SU-DHL-6 (cell line): ENCODE data around the gene LDAF1.

Experiments
- H2AFZ ChIP-seq: fragments of 200-600 bp; sonication (generic); 2 replicates; pipeline ENCODE4 v1.6.1; 2014; ENCODE audit warnings: low read depth, mild to moderate bottlenecking, moderate library complexity, mixed read lengths, antibody characterized with exemption, low read length; ENCODE audit not compliant: severe bottlenecking
- H3F3A ChIP-seq: fragments of 200-600 bp; shearing (Covaris generic); 2 replicates; pipeline ENCODE4 v1.6.0; 2016; ENCODE audit warnings: antibody characterized with exemption, mild to moderate bottlenecking; ENCODE audit not compliant: insufficient read depth
- H3K27ac ChIP-seq: fragments of 200-600 bp; sonication (generic); 2 replicates; pipeline ENCODE4 v1.5.1; 2016; ENCODE audit warnings: low read depth, mild to moderate bottlenecking, low read length, moderate library complexity, mixed read lengths
- H3K27me3 ChIP-seq: fragments of 200-600 bp; sonication (generic), shearing (Covaris generic); 2 replicates; pipeline ENCODE4 v1.6.0; 2014; ENCODE audit warnings: mild to moderate bottlenecking, low read length
- H3K36me3 ChIP-seq: fragments of 200-600 bp; sonication (generic); 2 replicates; pipeline ENCODE4 v1.6.1; 2014; ENCODE audit warnings: mild to moderate bottlenecking, low read length, mixed read lengths
- H3K4me2 ChIP-seq: fragments of 300-600, 200-600 bp; shearing (Covaris generic), sonication (generic); 2 replicates; pipeline ENCODE4 v1.6.0; 2014; ENCODE audit warnings: low read length, low read depth, mild to moderate bottlenecking; ENCODE audit not compliant: poor library complexity, severe bottlenecking
- H3K4me3 ChIP-seq: fragments of 200-600 bp; sonication (generic); 2 replicates; pipeline ENCODE4 v1.5.1; 2014; ENCODE audit warnings: antibody characterized with exemption, low read length, mild to moderate bottlenecking, mixed read lengths; ENCODE audit not compliant: insufficient read depth, poor library complexity, severe bottlenecking
- H3K79me2 ChIP-seq: fragments of 200-600 bp; sonication (generic); 2 replicates; pipeline ENCODE4 v1.6.1; 2014; ENCODE audit warnings: mild to moderate bottlenecking, low read length, moderate library complexity; ENCODE audit not compliant: insufficient read depth
- H3K9ac ChIP-seq: fragments of 200-600 bp; sonication (generic); 2 replicates; pipeline ENCODE4 v1.7.0; 2014; ENCODE audit warnings: mild to moderate bottlenecking, low read length
- H3K9me2 ChIP-seq: fragments of 200-600 bp; sonication (generic); replicated peaks from 2 replicates; pipeline ENCODE4 v1.6.1; 2014; ENCODE audit warnings: low read length; ENCODE audit not compliant: insufficient read depth
- H3K9me3 ChIP-seq: fragments of 200-600 bp; sonication (generic); 2 replicates; pipeline ENCODE4 v1.6.1; 2014; ENCODE audit warnings: low read length, mixed read lengths; ENCODE audit not compliant: insufficient read depth
- H4K20me1 ChIP-seq: fragments of 200-600 bp; sonication (generic); 2 replicates; pipeline ENCODE4 v1.6.1; 2014; ENCODE audit warnings: low read depth, mild to moderate bottlenecking, antibody characterized with exemption, low read length, moderate library complexity, mixed read lengths
- EZH2phosphoT487 ChIP-seq: fragments of 200-600 bp; sonication (generic), shearing (Covaris generic); conservative IDR thresholded peaks from 2 replicates; pipeline ENCODE4 v1.6.1; 2018; ENCODE audit warnings: mild to moderate bottlenecking, antibody characterized with exemption, low read length, moderate library complexity, mixed read lengths
- TF ChIP-seq, protein P1 (sequence below): fragments of 200-600 bp; sonication (generic); IDR thresholded peaks from one replicate; pipeline ENCODE4 v1.5.1; 2017; ENCODE audit warnings: antibody characterized with exemption, mild to moderate bottlenecking, low read length, moderate library complexity; ENCODE audit not compliant: insufficient read depth, poor library complexity, severe bottlenecking

LDAF1 gene

DNA sequence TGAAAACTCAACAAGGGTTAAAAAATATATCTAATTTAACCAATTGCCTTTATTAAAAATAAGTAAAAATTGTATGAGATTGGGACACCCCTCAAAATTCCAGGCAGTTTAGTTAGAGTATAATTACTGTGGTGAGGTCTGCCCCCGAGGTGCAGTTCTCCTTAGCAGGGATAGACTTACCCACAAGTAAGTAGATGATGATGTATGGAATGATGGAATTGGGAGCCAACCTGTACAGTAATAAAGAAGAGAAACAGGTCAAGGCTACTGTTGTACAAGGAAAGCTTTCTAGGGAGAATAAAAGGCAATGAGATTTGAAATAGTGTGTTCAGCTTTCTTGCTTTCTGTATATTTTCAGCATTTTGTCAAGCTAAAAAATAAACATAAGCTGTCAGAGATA lies 1.8 kb downstream of the LDAF1 start:
- no peak overlapping the region for H2AFZ ChIP-seq
- peak overlapping the region; percentile 81 for H3K4me3 ChIP-seq
- TF ChIP-seq, protein P1, sequence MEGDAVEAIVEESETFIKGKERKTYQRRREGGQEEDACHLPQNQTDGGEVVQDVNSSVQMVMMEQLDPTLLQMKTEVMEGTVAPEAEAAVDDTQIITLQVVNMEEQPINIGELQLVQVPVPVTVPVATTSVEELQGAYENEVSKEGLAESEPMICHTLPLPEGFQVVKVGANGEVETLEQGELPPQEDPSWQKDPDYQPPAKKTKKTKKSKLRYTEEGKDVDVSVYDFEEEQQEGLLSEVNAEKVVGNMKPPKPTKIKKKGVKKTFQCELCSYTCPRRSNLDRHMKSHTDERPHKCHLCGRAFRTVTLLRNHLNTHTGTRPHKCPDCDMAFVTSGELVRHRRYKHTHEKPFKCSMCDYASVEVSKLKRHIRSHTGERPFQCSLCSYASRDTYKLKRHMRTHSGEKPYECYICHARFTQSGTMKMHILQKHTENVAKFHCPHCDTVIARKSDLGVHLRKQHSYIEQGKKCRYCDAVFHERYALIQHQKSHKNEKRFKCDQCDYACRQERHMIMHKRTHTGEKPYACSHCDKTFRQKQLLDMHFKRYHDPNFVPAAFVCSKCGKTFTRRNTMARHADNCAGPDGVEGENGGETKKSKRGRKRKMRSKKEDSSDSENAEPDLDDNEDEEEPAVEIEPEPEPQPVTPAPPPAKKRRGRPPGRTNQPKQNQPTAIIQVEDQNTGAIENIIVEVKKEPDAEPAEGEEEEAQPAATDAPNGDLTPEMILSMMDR = no peak
- TF ChIP-seq EZH2phosphoT487 = no peak
- no peaks in the 10 kb centered on the region for H3K9me3 ChIP-seq
- no peaks in the 10 kb centered on the region; the same call in 1 of the 2 replicates for H3F3A ChIP-seq
- no peaks in the 10 kb centered on the region for H3K9me2 ChIP-seq
- H3K4me2 ChIP-seq = peak overlapping the region; percentile 90
- 0 out of 2 replicates have a peak, but pooled peaks cover 7% of the 10 kb centered on the region for H3K36me3 ChIP-seq
- H3K27ac ChIP-seq = peak overlapping the region; percentile 44; the same call in 1 of the 2 replicates
- no peaks in the 10 kb centered on the region for H3K27me3 ChIP-seq
- H4K20me1 ChIP-seq = no peaks in the 10 kb centered on the region
- no peak overlapping the region for H3K9ac ChIP-seq
- peaks cover 11% of the 10 kb centered on the region; the same call in 1 of the 2 replicates for H3K79me2 ChIP-seq

DNA sequence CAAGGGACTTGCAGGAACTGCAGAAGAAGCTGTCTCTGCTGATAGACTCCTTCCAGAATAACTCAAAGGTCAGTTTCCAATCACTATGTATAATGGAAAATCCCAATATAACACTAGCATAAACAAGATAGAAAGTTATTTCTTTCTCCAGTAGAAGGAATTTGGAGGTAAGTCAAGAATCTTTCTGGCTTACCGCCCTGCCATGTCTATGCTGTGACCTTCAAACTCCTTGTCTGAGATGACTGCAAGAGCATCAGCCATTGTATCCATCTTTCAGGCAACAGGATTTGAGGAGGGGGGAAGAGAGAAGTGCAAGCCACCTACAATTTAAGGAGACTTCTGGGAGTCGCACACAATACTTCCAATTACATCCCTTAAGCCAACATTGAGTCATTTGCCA lies 2.7 kb downstream of the LDAF1 start:
- Histone ChIP-seq H3K27ac (no peak overlapping the region), H4K20me1 (no peaks in the 10 kb centered on the region), H3K4me2 (no peak overlapping the region), H3K4me3 (no peak overlapping the region), H3K79me2 (peaks cover 11% of the 10 kb centered on the region; the same call in 1 of the 2 replicates), H3K27me3 (no peaks in the 10 kb centered on the region), H3K36me3 (0 out of 2 replicates have a peak, but pooled peaks cover 7% of the 10 kb centered on the region), H3K9me3 (no peaks in the 10 kb centered on the region), H3K9me2 (no peaks in the 10 kb centered on the region), H2AFZ (no peak overlapping the region), H3F3A (no peaks in the 10 kb centered on the region; the same call in 1 of the 2 replicates), H3K9ac (no peak overlapping the region)
- TF ChIP-seq, protein P1 = no peak
- TF ChIP-seq EZH2phosphoT487 = no peak

- H3K27ac ChIP-seq = no peak overlapping the region
- no peaks in the 10 kb centered on the region for H3K9me3 ChIP-seq
- no peak overlapping the region for H2AFZ ChIP-seq
- no peaks in the 10 kb centered on the region for H4K20me1 ChIP-seq
- H3K9ac ChIP-seq = no peak overlapping the region
- H3K4me2 ChIP-seq = no peak overlapping the region
- TF ChIP-seq, protein P1 = no peak
- no peaks in the 10 kb centered on the region for H3K9me2 ChIP-seq
- H3K27me3 ChIP-seq = no peaks in the 10 kb centered on the region
- H3K79me2 ChIP-seq = peaks cover 11% of the 10 kb centered on the region; the same call in 1 of the 2 replicates
- no peaks in the 10 kb centered on the region; the same call in 1 of the 2 replicates for H3F3A ChIP-seq
- no peak overlapping the region for H3K4me3 ChIP-seq
- H3K36me3 ChIP-seq = 0 out of 2 replicates have a peak, but pooled peaks cover 7% of the 10 kb centered on the region
Measured at GRCh38 chr16:21162661-21163151, 4.2 kb downstream of the LDAF1 start.
